CD4-positive, alpha-beta T cell treated with Interleukin-17A for 1 hour (primary cell): ENCODE data around the gene EFNA5.

ENCODE experiments used
- DNase-seq: peaks from one replicate; pipeline ENCODE4 v3.0.0-alpha.2; 2020

Gene EFNA5

DNA sequence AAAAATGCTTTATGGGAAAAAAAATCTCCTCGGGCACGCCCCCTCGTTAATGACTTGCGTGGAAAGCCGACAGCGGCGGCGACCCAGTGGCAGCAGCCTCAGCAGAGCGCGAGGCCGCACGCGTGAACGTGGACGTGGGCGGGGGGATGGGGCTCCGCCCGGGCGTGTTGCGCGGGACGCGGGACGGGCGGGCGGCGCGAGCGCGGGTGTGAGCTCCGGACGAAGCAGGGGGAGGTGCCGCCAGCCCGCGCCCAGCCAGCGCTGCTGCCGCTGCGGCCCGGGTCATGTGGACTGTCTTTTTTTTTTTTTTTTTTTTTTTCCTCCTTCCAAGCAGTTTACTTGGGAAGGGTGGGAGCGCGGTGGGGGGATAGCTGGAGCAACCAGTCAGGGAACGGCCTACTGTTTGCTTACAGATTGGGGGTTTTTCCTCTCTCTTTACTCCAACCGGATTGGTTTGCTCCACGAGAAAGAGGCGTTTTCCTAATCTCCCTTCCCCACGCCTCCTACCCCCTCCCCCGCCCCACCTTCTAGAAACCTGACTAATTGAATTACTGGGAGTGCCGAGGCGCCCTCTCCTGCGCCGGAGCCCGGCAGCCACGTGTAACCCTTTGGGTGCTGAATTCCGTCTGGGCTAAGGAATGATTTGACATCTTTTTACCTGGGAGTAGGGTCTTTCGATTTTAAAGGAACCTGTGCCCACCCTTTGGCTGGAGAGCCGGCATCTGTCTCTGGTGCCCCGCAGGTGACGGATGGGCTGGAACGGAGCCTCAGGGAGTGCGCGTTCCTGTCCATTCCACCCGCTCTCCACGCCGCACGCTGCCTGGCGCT lies 1.7 kb upstream of the EFNA5 start:
- DNase-seq = peak; percentile 7

DNA sequence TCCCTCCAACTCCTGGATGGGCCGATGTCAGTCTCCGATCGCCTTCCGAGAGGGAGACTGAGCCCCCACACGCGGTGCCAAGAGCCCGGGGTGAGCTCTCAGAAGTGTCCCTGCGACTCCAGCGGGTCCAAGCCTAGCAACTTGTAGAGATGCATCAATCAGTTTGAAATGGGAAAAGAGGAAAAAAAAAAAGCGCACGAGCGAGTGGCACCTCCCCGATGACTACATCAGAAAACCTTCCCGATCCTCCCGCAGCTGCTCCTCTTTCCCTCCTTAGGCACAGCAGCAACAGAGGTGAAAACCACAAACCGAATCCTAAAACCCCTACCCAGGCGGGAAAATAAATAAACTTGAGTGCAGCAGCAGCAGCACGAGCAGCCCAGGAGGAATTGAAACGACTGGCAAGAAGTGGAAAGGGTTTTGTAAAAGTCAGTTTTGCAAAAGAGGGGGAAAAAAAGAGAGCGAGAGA lies 1.0 kb upstream of the EFNA5 start:
- no peak for DNase-seq

DNA sequence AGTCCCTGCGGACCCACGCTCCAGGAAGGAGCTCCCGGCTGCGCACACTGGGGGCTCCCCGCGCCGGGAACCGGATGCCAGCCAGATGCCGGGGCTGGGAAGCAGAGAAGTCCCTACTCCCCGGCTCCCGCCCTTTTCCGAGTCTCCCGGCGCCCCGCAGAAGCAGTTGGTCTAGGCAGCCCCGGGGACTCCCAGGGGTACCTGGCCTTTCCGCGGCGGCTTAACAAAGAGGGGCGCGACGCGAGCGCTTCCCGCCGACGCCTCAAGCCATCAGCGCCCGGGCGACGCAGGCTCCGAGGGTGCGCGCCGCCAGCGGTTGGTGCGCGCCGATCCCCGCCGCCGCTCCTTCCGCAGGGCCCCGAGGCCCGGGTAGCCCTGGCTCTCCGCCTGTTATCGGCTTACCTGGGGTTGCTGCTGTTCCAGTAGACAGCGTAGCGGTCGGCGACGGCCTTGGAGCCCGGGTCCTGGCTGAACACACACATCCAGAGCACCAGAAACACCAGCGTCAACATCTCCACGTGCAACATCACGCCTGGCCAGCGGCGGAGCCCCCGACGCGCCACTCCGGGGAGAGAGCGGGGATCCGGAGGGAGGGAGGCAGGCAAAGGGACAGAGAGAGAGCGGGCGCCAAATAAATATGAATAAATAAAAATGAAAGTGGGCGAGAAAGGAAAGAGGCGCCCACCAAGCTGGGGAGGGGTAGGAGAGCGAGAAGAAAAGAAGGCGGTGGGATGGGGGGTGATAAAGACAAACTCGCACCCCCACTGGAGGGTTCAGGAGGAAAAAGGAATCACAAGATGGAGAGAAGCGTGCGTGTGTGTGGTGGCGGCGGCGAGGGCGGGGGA lies 428 bp downstream of the EFNA5 start:
- no peak for DNase-seq

DNA sequence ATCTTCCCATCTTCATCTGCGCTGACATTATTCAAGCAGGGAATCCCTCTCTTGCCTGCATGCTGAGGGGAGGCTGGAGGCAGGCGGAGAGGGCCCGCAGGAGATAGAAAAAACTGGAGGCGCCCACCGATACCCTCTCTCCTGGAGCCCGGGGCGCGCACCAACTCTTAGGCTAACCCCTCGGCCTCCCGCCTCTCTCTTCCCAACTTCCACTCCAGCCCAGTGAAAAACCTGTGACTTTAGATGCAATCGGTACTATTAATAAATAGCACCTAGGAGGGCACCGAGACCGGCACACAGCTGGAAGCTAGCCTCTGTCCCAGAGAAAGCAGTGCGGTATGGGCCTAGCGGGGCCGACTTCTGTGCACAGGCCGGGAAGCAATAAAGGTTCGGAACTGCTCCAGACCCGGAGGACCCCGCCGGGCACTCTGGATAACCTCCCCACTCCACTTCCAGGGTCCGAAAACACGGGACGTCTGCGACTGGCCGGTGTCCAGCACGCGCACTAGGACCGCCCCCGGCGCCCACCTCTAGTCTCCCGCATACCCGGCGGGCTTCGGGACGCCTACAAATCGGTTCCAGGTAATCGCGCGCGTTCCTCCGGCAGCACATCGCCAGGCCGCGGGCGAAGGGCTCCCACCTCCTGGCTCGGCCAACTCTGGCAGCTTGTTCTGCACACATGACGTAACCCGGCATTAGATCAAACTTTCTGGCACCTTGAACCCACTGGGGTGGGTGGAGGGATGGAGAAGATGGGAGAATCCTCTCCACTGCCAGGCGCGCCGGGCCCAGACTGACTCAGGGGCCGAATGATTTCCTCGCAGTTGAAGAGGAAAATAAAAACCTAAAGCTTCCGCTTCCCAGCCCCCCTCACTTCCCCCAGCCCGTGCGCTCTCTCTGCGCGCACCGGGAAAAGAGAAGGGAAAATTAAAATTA lies 1.4 kb downstream of the EFNA5 start:
- DNase-seq = no peak

DNA sequence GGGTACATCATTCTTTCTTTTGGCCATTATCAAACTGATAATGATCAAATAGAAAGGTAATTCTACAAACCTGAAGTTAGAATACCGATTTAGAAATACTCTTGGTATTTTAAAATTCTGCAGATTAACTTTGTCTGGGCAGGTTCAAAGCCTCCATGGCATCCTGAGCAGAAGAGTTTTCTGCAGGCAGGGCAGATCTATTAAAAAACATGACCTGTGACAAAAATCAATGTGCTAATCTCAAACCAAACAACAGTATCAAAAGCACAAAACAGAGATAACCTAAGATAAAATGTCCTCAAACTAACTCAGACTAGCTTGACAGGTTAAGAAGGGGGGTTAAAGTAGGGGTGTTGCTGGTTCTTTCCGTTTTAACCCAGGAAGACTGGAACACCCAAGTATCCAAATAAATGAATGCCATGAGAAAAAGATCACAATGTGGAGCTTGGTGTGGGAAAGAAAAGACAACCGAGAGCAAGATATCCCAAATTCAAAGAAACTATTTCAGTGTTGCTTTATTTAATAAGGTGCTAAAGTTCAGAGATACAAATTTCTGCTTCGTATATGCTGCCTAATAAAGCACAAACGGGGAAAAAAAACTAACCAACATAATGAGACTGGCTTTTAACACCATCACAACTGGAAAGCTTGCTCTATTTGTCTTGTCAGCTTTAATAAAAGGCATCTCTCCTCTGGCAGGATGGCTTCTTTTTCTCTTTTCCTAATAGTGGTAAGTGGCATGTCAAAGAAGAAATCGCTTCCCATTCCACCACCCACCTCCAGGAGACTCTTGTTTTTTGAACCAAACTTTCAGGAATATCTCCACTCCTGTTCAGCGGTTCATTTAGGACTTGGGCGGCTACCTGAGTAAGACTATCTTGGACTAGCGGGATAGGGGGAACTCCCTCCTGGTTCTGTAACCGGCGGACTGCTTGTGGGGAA lies 2.3 kb downstream of the EFNA5 start:
- DNase-seq = no peak

DNA sequence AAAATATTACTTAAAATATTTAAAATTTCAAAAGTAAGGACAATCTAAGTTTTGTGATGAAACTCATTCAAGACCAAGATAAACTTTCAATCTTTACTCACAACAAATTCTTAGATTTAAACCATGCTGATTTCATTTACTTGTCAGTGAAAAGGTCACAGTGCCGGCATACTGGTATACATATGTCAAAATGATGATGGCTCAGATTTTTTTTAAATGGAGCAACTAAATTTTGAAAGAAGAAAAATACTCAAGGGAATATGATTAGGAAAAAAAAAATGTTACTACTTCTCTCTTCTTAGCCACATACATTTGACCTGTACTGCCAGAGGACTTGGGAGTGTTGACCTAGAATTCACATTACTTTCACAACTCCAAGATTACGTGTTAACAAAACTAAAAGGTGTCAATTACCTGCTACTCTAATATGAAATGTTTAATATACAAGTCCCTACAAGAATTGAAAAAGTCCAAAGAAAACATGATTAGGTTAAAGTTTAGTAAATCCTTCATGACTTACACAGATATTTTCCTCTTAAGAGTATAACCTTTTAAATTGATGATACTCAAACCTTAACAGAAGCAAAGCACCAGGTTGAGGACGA lies 4.6 kb downstream of the EFNA5 start:
- DNase-seq = no peak

DNA sequence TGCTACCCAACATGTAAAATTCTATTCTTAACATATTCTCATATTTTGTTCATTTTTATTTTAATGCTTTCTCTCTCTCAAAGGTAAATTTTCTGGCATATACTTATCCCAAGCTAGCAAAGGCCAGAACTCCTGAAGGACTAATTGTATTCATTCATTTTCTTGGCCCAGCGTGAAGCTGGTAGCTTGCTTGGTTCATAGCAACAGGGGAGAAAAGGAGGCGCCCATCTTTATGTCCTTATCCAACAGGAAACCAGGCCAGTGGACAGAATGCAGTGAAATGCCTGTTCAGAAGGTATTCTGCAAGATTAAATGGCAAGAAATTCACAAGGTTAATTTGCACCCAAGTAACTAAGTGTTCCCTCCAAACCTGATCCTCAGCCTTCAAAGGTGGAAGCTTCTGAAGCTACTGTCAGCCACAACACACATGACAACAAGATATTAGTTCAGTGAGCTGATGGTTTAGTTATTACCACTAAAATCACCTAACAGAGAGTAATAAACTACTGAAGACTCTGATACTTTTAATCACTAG lies 5.6 kb downstream of the EFNA5 start:
- DNase-seq = no peak

DNA sequence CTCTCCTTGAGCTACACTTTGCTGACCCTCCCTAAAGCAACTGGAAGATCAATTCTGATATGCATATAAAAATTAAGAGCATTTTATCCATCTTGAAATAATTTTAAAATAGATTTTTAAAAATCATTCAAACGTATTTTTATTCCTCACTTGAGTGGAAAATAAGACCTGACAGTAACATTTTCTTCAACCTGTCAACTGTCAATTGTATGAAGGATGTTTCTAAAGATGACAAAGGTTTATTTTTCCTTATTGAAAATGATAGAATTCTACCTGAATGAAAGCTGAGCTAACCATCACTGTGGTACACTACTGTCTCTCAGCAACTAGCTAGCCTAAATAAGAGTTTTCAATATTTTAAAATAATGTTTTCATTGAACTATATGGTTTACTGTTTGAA lies 7.0 kb downstream of the EFNA5 start:
- no peak for DNase-seq

DNA sequence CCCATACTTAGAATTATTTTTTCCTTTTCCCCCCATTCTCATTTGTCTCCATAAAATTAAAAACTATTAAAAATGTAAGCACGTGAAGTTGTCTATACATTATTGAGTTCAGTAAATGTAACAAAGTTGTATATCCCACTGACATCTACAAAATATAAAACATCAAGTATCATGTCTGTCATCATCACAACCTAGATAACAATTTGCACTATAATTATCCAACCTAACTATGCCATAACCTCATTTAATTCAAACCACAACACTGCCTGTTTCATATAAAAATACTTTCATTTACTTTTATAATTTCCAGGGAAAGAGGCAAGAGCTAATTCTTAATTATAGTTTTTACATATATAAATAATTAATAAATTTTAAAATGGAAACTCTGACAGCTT lies 9.1 kb downstream of the EFNA5 start:
- DNase-seq = no peak

DNA sequence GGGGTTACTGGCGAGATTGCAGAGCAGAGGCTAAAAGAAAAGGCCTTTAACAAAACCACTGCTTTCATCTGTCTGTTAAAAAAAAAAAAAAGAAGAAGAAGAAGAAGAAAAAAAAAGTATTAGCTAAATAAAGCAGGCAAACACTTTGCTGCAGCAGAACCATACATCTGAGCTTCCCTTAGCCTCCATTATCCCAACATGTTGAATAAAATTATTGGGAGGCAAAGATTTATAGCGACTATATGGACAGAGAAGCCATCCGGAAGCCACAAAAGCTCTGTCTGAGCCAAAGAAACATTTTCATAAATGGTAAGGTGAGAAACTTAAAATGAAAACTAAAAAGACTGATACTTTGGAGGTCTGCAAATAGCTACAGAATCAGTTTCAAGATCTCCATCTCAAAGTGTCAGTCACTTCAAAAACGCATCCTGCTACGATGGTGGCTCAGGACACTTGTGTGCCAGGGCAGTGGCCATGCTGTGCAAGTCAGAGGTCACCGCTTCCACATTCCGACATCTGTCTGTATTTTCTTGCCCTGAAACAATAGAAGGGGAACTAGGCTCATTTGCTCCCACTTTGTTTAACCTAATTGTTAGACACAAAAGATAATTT lies 9.6 kb downstream of the EFNA5 start:
- DNase-seq = no peak

DNA sequence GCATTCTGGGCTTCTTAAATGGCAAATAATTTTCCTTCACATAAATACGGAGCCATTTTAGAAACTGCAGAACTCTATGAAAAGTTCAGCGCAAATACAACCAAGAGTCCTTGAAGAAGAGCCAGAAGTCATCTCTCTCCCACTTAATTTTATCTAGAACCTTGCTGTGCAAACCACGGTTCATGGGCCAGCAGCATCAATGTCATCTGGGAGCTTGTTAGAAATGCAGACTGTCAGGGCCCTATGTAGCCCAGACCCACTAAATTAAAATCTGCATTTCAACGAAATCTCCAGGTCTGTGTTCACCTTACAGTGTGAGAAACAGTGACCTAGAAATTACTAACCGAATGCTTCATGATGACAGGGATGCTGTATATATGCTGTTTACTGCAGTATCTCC lies 12.2 kb downstream of the EFNA5 start:
- DNase-seq = no peak

DNA sequence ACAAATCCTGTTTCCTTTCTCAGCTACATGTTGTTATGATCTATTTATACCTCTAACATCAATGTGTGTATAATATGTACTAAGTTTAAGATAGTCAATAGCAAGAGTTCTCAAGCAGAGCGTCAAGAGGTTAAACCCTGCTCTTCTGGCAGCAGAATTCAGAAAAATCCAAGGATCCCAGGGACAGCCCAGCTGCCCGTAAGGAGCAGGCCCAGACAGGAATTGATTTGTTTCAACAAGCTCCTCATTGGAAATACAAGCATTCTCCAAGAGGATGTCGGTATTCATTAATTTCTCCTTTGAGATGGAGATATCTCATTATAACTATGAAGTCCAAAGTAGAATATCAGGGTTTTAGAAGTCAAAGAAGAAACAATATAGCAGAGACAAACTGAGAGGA lies 14.9 kb downstream of the EFNA5 start:
- DNase-seq = no peak

DNA sequence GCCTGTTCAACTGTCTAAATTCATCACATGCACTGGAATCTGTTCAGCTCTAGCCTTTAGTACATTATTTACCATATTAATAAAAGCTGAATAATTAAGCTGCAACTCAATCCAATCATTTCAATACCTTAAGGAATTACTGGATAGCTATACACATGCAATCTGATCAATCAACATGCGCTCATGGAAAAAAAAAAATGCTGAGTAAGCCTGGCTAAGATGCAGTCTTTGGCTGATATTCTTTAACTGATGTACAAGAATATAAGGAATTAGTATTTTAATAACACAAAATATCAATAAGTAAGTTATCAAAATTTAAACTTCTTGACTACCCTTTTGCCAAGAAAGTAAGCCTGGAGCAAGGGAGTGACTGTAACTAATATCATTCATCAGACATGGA lies 15.9 kb downstream of the EFNA5 start:
- no peak for DNase-seq

DNA sequence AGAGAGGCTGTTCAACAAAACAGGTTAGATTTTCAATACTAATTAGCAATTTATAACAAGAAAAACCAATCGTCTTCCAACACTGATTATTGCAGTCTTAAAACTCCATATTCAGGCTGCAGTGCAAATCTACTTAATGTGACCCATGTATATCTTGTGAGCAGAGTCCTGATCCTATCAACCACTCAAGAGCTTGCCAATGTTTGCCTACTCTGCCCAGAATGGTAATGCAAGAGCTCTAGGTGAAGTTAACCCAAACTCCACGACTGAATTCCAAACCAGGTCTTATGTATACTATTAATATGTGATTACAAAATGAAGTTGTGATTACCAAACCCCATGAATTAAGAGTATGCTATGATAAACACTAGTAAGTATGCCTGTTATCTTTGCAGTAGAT lies 17.1 kb downstream of the EFNA5 start:
- DNase-seq = no peak

DNA sequence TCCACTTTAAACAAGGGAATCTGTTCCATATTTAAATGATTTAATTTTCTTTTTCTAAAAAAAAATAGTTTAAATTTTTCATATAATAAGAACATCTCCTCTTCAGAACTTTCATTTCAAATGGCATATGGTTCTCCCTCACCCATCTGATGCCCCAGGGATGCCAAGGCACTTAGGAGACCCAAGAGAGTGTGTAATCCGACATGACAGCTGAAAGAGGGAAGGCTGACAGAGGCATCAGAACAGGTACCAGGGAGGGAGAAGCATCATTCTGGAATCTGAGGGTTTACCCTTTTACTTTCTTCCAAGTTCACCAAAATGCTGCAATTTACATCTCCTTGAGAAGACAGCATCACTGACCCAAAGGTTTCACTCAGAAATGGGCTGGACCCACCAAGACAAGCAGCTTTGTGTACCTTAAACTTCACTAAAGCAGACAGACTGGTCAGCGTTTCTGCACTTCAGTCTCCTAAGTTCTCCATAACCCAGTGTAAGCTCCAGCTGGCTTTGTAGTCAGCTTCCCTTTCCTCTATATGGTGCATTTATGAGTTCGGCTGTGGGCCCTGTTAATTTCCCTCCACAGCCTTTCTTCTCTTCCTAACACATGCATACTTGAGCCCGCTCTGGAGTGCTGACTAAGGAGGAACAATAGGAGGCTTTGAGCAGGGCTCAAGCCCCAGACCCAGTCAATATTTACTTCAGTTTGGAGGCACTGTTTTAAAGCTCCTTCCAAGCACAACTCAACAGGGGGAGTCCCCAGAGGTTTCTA lies 17.7 kb downstream of the EFNA5 start:
- DNase-seq = no peak

DNA sequence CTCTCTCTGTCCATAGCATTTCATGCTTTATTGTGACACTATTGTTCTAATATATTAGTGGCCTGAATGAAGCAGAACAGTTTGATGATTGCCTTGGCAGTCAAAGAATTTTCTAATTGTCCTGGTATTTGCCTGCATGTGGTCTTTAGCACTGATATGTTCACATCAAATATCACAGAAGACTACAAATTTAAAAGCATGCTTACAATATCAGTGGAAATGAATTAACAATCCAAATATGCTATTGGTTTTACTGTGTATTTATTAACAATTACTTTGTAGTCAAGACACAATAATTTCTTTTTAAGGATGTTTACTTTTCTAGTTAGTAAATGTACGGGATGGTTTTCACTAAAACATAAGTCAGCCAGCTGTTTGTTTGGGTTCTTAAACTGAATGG lies 18.3 kb downstream of the EFNA5 start:
- no peak for DNase-seq

DNA sequence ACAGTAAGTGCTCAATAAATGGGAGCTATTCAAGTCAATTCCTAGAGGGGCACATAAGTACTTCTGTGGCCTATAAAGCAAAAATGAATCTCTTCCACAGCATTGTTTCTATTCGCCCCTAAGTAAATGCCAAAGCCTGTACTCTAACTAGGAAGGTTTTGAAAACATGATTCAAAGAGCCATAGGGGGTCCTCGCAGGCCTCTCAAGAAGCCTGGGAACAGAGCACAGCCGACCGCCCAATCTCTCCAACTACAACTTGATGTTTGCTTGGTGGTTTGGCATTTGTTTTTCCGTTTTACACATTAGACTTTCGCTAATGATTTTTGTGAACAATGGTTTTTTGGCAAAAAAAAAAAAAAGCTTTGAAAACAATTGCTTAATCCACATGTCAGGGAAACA lies 19.4 kb downstream of the EFNA5 start:
- DNase-seq = no peak

DNA sequence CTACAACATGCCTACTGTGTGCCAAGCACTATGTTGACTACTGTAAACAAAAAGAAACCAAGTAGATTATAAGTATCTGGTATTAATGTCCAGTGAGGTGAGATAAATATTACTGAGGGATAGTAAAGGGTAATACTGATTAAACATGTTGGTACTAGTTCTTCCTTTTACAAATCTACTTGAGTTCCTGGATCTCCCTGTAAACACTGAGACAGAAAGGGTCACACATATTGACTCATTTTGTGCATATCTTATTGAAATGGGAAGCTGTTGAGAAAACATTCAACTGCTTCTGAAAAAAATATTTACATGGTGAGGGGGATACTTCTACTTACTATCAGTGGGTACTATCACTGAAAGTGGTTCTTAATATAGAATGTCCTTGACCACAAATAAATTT lies 24.3 kb downstream of the EFNA5 start:
- no peak for DNase-seq

DNA sequence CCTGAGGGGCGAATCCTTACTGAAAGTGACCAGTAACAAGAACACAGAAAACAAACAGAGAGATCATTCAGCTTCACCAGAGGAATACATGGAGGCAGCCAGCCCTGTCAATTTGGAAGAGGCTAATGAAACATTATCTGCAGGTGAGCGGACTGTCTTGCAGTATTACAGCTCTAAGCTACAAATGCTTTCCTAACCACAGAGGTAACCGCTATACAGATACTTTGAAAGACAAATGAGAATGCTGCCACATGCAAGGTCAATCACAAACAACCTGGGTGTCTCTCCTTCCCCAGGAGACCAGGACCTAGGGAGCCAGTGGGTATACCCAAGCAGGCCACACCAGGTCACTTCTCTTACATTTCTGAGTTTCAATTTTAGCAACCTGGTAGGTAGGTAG lies 30.2 kb downstream of the EFNA5 start:
- no peak for DNase-seq

DNA sequence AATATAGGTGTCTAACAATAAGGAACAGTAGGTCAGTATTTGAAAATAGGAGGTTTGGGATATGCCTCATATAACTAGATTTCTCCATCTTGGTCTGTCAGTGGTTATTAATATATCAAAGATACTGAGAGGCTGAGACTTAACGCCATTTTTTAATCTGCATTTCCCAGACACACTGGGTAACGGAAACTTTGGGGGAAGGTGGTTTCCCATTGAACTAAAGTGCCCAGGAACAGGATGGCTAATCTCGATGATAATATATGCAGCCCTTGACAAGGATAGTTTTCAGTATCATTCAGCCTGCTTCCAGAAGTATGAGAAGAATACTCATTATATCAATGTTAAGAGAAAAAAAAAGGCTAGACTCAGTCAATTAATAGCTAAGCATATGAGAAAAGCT lies 30.7 kb downstream of the EFNA5 start:
- no peak for DNase-seq
